Skin of body (tissue), 2 donors: ENCODE results near the gene ANGPTL4. TPM values are rescaled to one million over a fixed set of nuclear protein-coding genes. Genes with fewer than 3 reads are reported as not detected.
"Not testable (repeated sequence)": the region's sequence is repeated elsewhere in the genome, so short reads cannot be mapped to it uniquely, and the experiment has no call there.

Experiments
- DNase-seq: peaks from one replicate; lab custom pipeline; 2025; lab: John Stamatoyannopoulos, UW
- total RNA-seq: library from RNA; depleted of rRNA; stranded (reverse); fragments of >200 nt; gene quantifications from one replicate; pipeline ENCODE4 v1.2.3, GENCODE V29; 2014

The ANGPTL4 gene
- total RNA-seq, 1 donor from 2014 or later, result 5.8 TPM

DNA sequence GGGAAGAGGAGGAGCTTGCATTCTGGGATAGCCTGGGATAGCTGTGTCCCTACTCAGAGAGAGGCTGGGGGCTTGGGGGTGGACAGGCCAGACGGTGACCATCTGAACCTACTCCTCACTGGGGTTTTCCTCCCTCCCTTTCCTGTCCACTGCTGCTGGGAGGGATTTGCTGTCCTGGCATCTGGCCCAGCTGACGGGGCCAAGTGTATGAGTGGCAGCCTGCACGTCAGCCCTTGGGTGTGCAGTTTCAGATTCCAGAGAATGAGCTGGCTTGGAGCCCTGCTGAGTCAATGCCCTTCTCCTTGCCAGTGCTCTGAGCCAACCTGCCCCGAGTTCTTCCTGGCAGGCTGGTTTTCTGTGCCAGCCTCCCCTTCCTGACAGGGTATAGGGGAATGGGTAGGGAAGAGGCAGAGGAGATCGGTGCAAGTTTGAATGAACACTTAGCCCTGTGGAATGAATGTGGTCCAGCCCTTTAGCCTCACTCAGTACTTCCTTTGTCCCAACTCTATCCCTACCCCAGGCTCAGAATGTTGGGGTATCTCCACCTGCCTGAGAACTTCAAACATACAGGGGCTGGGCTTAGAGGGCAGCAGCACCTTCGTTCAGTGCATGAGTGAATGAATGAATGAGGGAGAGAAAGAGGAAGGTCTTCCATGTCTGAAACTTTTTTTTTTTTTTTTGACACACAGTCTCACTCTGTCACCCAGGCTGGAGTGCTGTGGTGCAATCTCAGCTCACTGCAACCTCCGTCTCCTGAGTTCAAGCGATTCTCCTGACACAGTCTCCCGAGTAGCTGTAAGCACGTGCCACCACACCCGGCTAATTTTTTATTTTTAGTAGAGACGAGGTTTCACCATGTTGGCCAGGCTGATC, 1.8 kb upstream of the ANGPTL4 start:
- peak; percentile 62 for DNase-seq

DNA sequence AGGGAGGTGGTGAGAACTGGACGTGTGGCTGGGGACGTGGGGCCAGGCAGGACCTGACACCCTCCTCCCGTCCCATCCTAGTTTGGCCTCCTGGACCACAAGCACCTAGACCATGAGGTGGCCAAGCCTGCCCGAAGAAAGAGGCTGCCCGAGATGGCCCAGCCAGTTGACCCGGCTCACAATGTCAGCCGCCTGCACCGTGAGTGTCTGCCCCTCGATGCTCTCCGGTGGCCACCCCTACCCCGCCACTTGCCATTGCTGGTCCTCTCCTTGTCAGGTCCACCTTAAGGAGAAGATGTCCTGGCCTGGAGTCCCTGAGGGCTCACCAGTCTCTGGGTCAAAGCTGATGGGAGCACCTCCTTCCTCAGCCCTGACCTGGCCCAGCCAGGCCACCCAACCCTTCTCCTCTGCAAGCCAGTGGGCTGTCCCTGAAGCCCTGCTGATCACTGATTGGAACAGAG, 2.2 kb downstream of the ANGPTL4 start:
- DNase-seq, result no peak

DNA sequence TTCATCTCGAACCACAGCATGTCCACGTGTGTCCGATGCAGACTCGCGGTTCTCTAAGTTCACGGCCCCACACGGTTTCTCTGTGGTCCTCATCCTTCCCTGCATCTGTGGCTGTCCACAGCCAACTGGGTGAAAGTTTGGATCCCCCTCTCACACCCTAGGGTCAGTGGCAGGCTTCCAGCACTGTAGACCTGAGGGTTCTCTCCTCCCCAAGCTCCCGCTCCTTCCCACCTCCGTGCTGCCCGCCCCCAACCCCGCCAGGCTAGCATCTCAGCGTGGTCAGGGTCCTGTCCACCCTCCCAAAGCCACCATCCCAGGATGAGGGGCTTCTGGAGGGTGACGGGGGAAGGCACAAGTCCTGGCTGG, 3.0 kb downstream of the ANGPTL4 start:
- no peak for DNase-seq

DNA sequence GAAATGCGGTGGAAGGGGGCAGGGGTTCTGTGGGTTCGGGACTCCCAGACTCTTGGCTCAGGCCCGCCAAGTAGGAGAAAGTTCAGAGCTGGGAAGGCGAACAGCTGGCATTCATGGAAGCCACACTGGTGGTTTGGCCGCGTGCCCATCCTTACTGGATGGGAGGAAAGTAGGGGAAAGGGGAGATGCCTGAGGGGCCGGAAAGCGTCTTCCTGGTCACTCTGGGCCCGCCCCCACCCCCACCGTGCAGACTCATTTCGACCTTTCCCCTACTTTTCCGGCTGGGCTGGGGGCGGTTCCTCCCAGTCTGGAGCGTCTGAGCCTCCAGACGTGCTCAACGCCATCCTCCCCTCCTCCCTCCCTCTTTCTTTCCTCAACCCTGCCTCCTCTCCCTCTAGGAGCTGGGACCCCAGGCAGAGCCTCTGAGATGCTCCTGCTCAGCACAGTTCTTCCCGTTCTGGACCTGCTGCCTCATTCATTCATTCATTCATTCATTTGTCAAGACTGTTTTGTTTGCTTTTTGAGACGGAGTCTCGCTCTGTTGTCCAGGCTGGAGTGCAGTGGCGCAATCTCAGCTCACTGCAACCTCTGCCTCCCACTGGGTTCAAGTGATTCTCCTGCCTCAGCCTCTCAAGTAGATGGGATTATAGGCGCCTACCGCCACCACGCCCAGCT, 3.5 kb downstream of the ANGPTL4 start:
- DNase-seq, result peak; percentile 92

DNA sequence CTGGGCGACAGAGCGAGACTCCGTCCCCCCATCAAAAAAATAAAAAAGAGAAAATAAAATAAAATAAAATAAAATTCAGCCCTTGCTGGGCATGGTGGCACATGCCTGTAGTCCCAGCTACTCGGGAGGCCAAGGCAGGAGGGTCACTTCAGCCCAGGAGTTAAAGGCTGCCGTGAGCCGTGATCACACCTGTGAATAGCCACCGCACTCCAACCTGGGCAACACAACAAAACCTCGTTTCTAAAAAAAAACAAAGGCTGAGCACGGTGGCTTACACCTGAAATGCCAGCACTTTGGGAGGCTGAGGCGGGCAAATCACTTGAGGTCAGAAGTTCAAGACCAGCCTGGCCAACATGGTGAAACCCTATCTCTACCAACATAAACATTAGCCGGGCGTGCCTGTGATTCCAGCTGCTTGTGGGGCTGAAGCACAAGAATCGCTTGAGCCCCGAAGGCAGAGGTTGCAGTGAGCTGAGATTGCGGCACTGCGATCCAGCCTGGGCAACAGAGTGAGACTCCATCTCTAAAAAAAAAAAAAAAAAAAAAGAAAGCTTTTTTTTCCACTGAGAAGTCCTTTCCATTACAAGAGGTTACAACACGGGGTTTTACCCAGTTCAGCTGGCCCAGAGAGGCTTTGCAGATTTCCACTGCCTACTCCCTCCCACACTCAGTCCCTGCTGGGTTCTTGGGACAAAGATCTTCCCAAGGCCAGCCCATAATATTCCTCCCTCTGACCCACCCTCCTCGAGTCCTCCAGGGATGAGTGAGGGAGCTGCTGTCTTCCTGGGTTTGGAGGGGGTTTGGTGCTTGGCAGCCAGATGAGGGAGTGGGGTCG, 6.4 kb downstream of the ANGPTL4 start:
- DNase-seq, result no peak

DNA sequence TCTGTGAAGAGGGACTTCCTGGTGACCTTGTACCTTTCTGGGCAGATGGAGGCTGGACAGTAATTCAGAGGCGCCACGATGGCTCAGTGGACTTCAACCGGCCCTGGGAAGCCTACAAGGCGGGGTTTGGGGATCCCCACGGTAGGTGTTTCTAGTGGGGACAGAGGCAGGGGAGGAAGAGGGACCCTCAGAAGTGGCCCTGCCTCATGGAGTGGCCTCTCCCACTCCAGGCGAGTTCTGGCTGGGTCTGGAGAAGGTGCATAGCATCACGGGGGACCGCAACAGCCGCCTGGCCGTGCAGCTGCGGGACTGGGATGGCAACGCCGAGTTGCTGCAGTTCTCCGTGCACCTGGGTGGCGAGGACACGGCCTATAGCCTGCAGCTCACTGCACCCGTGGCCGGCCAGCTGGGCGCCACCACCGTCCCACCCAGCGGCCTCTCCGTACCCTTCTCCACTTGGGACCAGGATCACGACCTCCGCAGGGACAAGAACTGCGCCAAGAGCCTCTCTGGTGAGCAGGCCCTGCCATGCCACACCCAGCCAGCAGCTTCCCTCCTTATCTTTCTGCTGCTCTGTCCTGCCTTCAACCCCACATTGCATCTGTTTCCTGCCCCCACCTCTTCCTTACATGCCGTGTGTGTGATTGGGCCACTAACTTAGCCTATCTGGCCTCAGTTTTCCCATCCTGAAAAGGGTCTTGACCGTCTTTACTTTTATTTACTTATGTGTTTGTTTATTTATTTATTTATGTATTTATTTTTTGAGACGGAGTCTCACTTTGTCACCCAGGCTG, 7.3 kb downstream of the ANGPTL4 start:
- no peak for DNase-seq

DNA sequence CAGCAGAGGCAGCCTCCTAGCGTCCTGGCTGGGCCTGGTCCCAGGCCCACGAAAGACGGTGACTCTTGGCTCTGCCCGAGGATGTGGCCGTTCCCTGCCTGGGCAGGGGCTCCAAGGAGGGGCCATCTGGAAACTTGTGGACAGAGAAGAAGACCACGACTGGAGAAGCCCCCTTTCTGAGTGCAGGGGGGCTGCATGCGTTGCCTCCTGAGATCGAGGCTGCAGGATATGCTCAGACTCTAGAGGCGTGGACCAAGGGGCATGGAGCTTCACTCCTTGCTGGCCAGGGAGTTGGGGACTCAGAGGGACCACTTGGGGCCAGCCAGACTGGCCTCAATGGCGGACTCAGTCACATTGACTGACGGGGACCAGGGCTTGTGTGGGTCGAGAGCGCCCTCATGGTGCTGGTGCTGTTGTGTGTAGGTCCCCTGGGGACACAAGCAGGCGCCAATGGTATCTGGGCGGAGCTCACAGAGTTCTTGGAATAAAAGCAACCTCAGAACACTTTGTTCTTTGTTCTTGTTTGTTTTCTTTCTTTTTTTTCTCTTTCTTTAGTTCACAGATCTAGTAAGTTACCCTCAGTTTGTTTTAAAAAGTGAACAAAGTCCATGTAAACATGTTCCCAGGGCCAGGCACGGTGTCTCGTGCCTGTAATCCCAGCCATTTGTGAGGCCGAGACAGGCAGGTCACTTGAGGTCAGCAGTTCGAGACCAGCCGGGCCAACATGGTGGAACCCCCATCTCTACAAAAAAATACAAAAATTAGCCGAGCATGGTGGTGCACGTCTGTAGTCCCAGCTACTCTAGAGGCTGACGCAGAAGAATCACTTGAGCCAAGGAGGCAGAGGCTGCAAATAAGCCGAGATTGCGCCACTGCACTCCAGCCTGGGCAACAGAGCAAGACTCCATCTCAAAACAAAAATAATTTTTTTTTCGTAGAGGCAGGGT, 10.2 kb downstream of the ANGPTL4 start:
- DNase-seq, result no peak

DNA sequence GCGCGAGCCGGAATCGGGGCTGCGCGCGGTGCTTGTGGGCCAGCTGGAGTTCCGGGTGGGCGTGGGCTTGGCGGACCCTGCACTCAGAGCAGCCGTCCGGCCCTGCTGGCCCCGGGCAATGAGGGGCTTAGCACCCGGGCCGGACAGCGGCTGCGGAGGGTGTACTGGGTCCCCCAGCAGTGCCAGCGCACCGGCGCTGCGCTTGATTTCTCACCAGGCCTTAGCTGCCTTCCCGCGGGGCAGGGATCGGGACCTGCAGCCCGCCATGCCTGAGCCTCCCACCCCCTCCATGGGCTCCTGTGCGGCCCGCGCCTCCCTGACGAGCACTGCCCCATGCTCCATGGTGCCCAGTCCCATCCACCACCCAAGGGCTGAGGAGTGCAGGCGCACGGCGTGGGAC, 11.8 kb downstream of the ANGPTL4 start:
- DNase-seq, result not testable (repeated sequence)

DNA sequence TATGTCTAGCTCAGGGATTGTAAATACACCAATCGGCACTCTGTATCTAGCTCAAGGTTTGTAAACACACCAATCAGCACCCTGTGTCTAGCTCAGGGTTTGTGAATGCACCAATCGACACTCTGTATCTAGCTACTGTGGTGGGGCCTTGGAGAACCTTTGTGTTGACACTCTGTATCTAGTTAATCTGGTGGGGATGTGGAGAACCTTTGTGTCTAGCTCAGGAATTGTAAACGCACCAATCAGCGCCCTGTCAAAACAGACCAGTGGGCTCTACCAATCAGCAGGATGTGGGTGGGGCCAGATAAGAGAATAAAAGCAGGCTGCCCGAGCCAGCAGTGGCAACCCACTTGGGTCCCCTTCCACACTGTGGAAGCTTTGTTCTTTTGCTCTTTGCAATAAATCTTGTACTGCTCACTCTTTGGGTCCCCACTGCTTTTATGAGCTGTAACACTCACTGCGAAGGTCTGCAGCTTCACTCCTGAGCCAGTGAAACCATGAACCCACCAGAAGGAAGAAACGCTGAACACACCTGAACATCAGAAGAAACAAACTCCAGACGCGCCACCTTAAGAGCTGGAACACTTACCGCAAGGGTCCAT, 12.5 kb downstream of the ANGPTL4 start:
- DNase-seq, result not testable (repeated sequence)

DNA sequence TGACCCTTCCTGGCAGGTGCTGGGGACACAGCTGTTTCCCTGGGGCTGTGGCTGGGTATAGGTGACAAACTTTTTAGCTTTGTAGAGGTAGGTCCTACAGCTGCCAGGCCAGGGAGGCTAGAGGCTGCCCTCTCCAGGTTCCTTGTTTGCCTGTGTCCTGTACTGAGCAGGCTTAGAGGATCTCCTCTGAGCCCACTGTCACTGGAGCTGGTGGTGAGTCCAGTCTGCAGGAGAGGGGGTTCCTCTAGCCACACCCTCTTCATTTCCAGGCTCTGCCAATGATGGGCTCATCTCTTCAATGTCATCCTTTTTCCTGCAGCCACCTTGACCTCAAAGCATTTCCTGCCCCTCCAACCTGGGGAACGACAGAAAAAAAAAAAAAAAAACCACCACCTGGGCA, 13.6 kb downstream of the ANGPTL4 start:
- no peak for DNase-seq

DNA sequence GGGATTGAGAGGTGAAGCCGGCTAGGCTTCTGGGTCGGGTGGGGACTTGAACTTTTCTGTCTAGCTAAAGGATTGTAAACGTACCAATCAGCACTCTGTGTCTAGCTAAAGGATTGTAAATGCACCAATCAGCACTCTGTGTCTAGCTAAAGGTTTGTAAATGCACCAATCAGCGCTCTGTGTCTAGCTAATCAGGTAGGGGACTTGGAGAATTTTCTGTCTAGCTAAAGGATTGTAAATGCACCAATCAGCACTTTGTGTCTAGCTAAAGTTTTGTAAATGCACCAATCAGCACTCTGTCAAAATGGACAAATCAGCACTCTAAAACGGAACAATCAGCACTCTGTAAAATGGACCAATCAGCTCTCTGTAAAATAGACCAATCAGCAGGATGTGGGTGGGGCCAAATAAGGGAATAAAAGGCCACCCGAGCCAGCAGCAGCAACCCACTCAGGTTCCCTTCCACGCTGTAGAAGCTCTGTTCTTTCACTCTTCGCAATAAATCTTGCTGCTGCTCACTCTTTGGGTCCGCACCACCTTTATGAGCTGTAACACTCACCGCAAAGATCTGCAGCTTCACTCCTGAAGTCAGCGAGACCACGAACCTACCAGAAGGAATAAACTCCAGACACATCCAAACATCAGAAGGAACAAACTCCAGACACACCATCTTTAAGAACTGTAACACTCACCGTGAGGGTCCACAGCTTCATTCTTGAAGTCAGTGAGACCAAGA, 15.4 kb downstream of the ANGPTL4 start:
- not testable (repeated sequence) for DNase-seq

DNA sequence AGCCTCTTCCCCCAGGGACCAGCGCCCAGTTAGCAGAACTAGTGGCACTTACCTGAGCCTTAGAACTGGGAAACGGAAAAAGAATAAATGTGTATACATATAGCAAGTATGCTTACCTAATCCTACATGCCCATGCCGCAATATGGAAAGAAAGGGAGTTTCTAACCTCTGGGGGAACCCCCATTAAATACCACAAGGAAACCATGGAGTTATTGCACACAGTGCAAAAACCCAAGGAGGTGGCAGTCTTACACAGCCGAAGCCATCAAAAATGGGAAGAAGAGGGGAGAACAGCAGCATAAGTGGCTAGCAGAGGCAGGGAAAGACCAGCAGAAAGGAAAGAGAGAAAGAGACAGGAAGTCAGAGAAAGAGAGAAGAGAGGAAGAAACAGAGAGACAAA, 20.6 kb downstream of the ANGPTL4 start:
- DNase-seq, result not testable (repeated sequence)

DNA sequence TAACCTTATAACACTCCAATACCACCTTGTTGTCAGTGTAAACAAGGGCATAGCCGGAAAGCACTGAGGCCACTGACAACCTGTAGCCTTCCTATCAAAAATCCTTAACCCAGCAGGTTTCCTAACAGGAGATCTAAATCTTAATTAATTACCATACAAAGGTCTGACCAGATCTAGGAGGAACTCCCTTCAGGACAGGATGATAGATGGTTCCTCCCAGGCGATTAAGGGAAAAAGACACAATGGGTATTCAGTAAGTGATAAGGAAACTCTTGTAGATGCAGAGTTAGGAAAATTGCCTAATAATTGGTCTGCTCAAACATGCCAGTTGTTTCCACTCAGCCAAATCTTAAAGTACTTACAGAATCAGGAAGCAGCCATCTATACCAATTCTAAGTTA, 21.1 kb downstream of the ANGPTL4 start:
- DNase-seq, result not testable (repeated sequence)

DNA sequence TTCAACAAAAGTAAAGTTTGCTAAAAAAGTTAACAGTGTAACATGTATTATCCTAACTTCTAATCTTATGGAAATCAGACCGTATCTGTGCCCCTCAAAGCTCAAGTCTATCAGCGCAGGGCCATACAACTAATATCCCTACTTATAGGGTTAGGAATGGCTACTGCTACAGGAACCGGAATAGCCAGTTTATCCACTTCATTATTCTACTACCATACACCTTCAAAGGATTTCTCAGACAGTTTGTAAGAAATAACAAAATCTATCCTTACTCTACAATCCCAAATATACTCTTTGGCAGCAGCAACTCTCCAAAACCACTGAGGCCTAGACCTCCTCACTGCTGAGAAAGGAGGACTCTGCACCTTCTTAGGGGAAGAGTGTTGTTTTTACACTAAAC, 21.6 kb downstream of the ANGPTL4 start:
- DNase-seq, result not testable (repeated sequence)

DNA sequence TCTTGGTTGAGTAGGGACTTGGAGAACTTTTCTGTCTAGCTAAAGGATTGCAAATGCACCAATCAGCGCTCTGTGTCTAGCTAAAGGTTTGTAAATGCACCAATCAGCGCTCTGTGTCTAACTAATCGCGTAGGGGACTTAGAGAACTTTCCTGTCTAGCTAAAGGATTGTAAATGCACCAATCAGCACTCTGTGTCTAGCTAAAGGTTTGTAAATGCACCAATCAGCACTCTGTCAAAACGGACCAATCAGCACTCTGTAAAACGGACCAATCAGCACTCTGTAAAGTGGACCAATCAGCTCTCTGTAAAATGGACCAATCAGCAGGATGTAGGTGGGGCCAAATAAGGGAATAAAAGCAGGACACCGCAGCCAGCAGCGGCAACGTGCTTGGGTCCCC, 22.5 kb downstream of the ANGPTL4 start:
- not testable (repeated sequence) for DNase-seq

DNA sequence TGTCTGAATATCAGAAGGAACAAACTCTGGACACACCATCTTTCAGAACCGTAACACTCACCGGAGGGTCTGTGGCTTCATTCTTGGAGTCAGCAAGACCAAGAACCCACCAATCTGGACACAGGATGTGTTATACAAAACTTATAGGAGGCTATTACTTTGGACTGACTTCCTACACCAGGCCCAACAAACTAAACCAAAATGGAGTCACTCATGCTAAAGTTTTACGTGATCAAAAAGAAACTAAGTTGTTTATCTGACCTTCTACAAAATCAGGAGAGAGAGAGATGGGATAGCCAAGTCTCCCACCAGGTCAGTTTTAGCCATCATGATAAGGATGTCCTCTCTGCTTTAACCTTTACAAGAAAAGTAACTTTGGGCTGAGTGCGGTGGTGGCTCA, 23.0 kb downstream of the ANGPTL4 start:
- no peak for DNase-seq

DNA sequence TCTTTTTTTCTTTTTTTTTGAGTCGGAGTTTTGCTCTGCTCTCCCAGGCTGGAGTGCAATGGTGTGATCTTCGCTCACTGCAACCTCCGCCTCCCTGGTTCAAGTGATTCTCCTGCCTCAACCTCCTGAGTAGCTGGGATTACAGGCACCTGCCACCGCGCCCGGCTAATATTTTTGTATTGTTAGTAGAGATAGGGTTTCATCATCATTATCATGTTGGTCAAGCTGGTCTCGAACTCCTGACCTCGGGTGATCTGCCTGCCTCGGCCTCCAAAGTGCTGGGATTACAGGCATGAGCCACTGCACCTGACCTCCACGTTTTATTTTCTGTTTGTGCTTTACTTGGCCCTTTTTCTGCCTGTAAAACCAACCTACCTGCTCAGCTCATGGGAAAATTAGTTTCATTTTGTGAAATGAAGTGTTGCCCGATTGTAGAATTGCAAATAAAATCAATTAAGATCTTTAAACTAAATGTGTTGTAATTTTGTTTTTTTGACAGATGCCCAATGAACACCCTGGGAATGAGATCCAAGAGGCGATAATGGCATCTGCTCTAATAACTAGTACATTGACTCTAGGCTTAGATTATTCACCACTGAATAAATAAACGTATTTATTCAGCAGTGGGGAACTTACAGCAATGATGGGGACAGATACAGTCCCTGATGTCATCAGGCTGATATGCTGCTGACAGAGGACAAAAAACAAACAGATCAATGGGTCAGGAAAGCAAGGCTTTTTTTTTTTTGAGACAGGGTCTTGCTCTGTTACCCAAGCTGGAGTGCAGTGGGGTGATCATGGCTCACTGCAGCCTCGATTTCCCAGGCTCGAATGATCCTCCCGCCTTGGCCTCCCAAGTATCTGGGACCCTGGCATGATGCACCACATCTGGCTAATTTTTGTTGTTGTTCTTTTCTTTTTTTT, 24.0 kb downstream of the ANGPTL4 start:
- no peak for DNase-seq

DNA sequence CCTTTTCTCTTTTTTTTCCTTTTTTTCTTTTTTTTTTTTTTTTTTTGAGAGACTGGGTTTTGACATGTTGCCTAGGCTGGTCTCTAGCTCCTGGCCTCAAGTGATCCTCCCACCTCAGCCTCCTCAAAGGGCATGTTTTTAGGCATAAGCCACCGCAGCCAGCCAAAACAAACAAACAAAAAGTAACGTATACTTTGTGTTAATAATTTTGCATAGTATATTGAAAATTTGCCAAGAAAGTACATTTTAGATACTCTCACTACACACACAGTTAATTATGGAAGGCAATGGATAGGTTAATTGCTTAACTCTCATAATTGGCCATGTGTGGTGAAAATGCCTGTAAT, 24.6 kb downstream of the ANGPTL4 start:
- DNase-seq, result no peak
